Femur (tissue), 1 donor: ENCODE results near the gene CLASP1.

Source experiments
- DNase-seq: peaks from one replicate; pipeline ENCODE4 v3.0.0-alpha.2; 2017

CLASP1 gene

DNA sequence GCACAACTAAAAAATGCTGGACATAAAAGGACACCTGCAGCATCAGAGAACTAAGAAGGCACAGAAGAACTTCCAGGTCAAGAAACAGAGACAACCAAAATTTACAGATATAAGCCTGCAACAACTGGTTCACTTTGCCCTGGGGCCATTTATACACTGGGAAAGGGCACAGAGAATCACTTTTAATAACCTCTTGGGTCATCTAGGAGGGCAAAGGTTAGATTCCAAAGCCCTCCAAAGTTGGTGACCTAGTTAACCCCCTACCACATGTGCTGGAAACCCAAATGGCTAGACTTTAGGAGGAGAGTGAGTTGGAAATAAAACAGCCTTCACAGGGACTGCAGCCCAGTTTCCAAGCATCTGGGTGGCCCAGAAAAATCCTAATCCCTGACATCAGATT lies 115.3 kb downstream of the CLASP1 start:
- DNase-seq: no peak

DNA sequence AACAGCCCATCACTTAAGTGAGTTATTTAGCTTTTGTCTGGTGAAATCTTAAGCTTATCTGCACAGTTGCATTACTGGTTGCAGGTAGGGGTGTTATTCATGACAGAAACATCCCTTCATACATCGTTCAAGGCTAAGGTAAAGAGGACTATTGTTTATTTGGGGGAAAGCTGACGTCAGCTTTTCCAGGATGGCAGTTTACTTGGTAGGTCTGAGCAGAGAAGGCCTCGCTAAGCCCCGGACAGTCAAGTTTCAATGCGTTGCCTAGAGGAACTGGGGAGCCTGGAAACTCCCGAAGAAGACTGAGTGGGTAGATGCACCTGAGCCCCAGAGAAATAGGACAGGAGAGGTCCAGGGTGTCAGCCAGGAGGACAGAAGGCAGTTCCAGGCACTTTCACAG lies 116.4 kb downstream of the CLASP1 start:
- no peak for DNase-seq

DNA sequence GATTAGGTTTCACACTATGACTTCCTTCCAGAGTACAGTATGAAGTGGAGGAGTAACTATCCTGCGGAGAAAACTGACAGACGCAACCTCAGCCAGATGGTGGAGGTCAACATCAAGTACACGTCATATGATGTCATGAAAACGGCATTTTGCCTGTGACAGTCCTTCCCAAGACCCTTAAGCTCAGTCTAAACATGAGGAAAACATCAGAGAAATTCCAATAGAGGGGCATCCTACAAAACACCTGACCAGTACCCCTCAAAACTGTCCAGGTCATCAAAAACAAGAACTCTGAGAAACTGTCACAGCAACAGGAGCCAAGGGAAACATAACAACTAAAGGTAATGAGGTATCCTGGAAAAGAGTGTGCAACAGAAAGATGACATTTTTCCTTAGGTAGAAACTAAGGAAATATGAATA lies 116.9 kb downstream of the CLASP1 start:
- no peak for DNase-seq

DNA sequence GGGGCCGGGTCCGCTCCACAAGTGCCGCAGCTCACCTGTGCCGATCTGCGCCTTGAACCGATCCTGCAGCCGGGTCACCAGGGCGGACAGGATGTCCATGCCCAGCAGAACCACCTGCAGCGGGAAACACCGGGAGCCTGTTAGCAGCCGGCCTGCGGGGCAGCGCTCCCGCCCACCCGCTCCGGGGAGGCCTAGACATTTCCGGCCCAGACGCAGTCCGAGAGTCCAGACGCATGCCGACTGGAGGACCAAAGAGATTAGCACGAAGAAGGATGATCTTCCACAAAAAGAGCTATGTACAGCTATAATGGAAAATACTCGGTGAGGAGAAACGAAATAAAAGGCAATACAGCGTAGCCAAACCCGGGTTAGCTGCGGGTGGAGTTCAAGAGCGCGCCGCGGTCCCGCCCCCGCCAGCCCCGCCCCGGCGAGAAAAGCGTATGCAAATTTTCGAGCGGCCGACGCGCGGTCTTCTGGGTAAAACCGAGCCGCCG lies 119.0 kb downstream of the CLASP1 start:
- peak; percentile 91 for DNase-seq

DNA sequence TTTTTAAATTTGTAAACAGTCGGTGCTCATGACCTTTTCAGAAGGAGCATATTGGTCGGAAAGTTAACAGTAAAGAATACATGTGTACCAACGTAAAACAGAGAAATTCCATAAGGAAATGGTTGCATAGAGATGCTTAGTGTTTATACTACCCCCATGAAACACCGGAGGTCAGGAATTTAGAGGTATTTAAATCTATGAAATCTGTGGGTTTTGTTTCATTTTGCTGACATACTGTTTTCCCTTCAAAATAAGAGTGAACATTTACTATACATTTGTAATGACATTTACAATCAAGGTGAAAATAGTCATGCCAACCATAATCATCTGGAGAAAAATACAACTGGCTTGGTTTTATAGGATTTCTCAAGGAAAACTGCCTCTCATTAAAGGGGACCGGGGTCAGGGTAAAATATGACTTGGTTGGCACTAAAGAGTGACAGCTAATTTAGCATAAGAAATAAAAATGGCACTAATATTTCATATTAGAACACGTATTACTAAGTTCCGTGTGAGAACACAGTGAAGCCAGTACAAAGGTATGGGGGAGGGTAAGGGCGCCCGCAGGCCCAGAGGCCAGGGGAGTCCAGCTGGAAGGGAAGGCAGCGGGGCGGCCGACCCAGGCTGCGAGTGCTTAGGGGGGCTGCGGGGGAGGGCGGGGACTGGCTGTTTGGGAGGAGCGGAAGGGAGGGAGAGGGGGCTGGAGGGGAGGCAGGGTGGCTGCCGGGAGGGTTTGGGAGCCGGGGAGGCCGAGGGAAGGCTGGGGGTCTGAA lies 119.6 kb downstream of the CLASP1 start:
- peak; percentile 89 for DNase-seq

DNA sequence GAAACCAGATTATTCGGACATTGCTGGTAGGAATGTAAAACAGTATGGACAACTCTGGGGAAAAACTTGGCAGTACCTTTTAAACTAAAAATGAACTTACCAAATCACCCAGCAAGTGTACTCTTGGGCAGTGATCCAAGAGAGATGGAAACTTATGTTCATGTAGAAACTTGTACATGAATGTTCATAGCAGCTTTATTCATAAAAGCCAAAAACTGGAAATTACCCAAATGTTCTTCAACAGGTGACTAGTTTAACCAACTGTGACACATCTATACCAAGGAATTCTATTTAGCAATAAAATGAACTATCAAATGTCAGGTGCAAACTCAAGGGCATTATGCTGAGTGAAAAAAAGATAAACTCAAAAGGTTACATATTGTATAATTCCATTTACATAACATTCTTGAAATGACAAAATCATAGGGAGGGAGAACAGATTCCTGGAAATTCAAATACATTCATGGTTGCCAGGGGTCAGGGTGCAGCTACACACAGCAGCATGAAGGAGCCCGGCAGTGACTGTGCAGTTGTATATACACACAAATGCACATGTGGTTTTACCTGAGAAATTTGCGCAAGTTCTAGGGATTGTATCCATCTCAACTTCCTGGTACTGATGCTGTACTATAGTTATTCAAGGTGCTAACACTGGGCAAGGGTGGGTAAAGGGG lies 122.1 kb downstream of the CLASP1 start:
- DNase-seq: no peak

DNA sequence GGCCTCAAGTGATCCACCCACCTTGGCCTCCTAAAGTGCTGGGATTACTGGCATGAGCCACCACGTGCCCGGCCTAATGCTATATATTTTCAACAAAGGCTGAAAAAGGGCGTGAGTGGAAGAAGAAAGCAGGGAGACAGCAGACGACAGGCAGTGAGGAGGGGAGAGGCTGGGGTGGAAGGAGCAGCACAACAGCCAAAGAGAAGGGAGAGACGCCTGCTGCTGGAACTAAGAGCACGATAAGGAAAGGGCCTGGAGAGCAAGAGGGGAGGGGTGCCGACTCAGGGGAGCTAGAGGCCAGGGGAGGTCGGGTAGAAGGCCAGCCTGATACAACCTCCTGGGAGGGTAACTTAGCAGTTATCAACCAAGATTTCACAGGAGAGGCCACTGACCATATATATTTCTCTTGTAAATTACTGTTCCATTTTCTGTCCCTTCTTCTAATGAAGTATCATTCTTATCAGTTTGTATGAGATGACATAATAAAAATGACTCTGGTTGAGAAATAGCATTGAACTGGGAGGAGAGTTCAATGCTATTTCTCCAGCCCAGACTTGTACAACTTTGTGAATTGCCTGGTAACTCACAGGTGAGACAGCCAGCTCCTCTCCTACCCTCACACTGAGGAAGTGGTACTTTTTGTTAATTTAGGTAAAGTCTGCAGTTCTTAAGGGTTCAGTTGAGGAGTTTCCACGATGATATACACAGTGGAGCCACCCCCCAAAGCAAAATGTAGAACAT lies 124.4 kb downstream of the CLASP1 start:
- DNase-seq: no peak

DNA sequence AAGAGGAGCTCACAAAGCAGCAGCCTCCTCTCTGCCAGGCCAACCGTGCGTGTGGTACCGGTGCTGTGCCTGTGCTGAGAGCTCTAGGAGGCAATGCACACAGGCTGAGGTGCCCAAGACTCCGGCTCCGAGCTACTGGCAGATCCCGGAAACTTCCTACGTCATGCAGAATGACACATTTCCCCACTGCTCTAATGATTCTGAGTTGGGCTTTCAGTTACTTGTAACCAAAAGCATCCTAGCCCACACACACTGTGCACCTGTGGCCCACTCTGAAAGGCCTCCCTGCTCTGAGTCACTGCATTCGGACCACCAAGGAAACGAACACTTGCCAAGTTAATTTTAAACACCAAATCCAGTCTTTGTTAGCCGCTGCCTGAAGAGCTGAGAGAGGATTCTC lies 127.9 kb downstream of the CLASP1 start:
- DNase-seq: peak; percentile 48

DNA sequence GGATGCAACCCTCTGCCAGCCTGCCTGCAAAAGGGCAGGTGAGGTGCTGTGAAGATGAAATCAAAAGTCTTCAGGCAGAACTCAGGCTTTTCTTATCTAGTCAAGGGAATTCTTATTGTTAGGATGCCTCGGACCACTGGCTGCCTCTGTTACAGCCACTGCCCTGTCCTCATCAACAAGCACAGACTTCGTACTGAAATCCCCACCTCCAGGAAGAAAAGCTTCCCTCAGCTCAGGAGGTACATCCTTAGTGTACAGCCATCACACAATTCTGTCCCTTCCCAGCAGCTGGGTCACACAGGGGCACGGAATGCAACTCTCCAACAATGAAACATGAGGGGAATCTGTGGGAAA lies 128.6 kb downstream of the CLASP1 start:
- no peak for DNase-seq

DNA sequence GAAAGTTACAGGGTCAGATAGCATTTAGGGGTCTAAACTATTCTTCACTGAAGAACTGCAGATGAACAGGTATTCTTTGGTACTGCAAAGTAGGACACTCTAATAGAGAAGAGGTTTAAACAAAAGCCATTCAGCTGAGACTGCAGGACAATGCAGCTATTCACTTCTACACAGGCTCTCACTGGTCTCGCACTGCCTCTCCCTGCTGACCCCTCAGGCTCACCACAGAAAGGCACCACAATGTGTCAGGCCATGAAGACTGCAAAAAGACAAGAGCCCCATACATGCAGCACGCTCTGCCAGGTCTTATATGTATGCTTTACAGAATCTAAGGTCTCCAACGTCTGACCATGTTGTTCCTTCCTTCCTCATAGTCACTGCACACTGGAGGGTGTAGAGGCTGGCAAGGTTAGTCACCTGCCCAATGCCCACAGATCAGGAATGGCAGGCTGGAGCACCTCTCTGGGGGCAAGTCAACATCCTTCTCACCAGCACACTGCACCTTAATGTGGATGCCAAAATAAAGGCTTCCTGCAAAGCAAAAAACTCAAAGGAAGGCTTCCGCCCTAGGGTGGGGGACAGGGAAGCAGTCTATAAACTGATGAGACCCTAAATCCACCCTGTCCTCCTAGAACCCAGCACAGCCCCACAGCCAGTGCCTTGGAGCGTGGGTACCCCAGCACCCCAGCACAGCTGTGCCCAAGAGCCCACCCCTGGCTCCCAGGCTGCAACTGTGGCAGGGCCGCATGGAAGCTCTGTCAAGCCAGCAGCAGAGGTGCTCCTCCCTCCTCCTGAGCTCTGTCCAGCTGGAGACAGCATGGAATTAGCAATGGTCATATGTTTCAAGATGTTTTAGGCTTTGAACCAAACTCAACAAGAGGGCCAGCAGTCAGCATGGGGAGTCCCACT lies 129.3 kb downstream of the CLASP1 start:
- peak; percentile 29 for DNase-seq

DNA sequence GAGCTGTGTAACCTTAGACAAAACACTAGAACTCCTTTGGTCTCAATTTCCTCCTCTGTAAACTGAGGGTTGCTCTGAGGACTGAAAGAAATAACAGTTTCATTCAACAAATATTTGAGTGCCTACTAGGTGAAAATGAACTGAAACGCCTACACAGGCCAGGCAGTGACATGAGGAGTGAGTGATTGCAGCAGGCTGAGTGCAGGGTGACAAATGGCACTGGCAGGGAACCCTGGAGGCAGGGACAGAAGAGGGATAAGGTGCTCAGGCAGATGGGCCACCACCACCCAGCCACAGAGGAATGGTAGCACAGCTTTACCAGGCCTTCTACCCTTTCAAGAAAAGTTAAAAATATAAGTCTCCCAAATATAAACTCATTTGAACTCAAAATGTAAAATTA lies 130.1 kb downstream of the CLASP1 start:
- no peak for DNase-seq

DNA sequence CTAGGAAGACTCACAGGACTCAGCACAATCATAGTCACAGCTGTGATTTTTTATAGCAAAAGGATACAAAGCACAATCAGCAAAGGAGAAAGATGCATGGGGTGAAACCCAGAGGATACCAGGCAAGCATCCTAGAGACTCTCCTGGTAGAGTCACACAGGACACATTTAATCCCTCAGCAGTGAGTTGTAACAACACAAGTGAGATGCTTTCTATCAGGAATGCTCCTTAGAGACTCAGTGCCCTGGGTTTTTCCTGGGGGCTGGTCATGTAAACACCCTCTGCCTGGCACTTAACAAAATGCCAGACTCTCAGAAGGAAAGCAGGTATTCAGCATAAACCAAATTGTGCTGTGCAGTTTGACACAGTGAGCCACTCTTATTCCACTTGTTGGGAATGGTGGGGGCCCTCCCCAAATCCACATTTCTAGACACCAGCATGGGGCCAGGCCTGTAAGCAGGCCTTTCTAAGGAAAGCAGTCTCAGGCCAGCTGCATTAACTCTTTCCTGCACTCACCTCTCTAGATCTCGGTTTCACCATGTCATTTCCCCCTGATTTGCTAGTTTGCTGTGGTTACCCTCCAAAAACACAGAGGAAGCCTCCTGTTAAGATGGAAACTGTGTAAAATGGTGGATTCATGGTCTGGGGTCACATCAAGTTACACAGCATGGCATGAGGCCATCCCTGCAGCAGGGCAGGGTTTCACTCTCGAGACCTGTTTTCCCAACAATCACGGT lies 135.5 kb downstream of the CLASP1 start:
- DNase-seq: no peak

DNA sequence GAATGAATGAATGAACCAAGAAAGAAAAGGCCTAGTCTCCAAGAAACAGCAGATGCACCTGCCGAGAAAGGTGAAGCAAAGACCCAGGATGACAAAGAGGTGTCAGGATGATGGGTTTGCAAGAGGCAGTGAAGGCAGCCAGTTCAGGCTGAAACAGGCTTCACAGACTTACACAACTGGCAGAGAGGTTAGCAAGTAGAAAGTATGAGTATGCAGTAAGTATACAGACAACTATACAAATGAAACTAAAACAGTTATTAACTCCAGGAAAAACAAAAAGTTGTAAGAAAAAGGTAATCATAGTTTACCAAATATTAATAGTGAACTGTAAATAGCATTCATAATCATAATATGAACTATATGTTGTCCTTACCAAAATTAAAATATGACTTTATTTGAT lies 138.4 kb downstream of the CLASP1 start:
- DNase-seq: no peak

DNA sequence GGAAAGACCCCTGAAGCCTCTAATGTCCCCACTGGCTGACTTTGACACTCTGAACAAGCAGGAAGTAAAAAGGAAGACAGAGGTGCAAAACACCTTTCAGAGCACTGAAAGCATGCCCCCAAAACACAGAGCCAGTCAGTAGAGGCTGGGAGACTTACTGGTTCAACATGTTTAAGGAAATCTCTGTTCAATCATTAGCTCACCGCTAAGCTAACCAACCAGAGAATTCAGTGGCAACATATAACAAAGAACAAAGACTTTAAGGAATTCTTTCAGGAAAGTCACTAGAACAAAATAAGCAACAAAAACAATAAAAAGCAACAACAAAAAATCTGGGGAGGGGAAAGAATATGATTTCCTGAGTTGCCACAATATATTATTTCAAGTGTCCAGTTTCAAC lies 142.6 kb downstream of the CLASP1 start:
- DNase-seq: no peak

DNA sequence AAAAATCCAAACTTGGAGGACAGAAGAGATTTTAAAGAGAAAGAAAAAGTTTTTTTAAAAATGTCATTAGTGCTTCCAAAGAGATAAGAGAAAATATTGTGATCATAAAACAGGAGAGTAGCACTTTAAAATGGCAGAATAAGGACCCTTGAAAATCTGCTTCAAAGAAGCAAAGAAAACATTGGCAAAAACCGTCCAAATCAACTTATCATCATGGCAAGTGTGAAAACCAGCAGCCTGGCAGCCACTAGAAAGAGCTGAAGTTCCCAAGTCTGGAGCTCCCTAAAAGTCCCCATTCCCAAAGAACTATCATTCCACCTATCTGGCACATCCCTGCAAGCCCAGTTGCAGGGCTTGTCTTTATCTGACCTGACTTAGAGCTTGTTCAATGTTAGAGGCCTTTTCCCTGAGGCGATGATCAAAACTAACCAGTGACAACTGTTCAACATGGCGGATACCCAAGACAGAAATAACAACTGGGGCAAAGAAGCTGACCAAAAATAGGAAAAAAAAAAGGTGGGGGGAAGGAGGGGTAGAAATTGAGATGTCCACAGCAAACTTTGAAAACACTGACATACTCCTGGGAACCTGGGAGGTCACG lies 143.2 kb downstream of the CLASP1 start:
- DNase-seq: no peak

DNA sequence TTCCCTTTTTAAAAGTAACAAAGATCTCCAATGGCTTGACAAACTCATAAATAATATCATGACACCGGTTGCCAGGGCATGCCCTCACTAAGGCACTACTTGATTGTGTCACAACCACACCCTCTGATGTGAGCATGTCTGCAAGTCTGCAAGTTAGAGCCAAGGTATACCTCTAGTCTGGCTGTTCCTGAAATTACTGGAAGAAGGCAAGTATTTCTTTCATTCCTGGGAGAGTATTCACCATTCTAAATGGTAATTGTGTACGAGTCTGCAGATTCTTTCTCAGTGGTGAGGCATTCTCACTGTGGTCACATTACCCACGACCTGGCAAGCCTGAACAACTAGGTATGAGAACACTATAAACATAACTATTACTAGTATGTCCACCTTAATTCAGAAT lies 144.3 kb downstream of the CLASP1 start:
- DNase-seq: no peak

DNA sequence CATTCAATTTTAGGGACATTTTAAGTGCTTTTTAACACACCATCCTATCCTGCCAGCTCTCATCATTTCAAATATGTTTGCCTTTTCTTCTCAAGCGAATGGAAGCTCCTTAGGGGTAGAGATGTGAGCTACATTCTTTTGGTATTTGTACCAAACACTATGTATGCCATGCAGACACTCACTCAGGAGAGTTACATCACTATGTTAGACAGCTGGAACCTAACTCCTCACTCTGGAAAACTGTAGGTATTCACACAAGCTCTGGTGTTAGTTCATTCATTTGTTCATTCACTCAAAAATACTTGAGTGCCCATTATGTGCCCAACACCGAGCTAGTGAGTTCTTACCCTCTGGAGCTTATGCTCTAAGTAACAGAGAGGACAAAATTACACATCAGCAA lies 144.9 kb downstream of the CLASP1 start:
- no peak for DNase-seq

DNA sequence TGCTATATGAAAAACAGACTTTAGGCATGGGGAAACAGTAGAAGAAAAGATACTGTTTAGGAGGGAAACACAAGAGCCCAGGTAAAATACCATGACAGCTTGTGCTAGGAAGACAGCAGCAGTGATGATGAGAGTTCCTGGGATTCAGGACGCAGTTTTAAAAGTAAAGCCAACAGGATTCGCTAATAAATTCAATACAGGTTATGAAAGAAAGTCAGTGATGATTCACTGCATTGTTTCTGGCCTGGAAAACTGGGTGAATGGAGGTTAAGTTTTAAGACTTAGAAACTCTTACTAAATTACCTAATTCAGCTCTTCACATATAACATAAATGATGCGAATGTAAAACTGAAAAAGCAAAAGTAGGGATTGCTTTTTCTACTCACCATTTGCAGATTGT lies 146.5 kb downstream of the CLASP1 start:
- no peak for DNase-seq

DNA sequence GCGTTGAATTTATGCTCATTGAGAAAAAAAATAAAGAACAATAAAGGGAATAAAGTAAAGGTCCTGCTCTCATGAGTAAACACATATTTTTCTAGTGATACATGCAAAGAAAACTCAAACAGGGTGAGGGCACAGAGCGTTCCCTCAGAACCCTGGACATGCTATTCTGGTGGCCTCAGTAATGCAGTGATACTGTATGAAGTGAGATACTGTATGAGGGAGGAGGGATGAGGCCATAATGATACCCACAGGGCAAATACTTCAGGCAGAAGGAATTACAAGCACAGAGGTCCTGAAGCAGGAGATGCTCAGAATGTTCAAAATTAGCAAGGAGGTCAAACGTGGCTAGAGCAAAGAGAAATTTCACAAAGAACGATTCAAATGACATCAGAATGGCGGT lies 147.0 kb downstream of the CLASP1 start:
- DNase-seq: no peak

DNA sequence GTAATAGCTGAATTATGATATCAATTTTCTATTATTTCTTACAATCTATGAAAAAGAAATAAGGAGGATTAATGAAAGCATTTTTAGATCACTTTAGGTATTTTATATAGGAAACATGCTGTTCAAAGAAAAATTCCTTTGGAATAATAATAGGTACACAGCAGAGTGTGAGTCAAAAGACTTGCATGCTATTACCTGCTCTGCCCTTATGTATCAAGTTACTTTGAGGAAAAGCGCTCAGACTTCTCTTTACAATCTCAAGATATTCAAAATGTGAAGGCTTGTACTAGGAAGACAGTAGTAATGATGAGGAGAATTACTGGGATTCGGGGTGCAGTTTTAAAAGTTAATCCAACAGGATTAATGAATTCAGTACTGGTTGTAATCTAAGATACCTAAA lies 147.7 kb downstream of the CLASP1 start:
- DNase-seq: no peak

DNA sequence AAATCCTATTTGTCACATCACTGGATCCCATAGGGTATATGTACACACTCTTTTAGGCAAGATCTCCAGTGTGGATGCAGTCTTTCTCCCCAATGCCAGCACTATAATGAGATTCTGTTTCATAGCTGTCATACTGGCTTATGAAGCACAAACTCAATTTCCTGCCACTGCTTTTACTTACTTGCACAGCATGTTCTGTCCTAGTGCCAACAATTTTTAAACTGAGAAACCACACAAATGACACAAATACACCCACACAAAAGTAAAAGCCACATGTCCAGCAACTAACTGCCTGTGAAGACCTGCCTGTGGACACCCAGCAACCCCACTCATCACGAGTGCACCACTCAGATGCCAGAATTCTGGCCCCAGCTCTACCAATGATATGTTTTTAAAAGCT lies 148.2 kb downstream of the CLASP1 start:
- DNase-seq: peak; percentile 41

DNA sequence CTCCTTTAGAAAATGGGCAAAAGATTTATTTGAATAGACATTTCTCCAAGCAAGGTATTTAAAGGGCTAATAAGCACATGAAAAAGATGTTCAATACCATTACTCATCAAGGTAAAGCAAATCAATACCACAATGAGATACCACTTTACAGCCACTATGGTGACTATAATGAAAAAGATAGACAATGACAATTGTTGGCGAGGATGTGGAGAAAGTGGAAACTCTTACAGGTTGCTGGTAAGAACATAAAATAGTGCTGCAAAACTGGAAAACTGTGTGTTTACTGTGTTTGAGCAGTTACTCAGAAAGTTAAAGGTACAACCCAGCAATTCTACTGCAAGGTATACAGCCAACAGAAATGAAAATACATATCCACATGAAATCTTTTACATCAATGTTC lies 150.5 kb downstream of the CLASP1 start:
- no peak for DNase-seq
